Hematopoietic multipotent progenitor cell treated with erythropoietin and hydrocortisone succinate and interleukin-3 and kit ligand, for 4 days (in vitro differentiated cells): ENCODE measurements around the gene ATXN7L3.
"Not testable (repeated sequence)": the region's sequence is repeated elsewhere in the genome, so short reads cannot be mapped to it uniquely, and the experiment has no call there.

ENCODE experiments used
- DNase-seq: peaks from one replicate; pipeline ENCODE4 v3.0.0-alpha.2; 2015

ATXN7L3 gene

GRCh38 chr17:44199553-44200477 is at the start of gene ATXN7L3:
Gene ATXN7L3 (minus strand): TSS chr17:44199884. CDS start chr17:44198070, 1,814 bp downstream.
- DNase-seq, result peak; percentile 100

GRCh38 chr17:44247876-44248736 is 48.4 kb upstream of the ATXN7L3 start:
- no peak for DNase-seq

- DNase-seq, result no peak
Measured at GRCh38 chr17:44247440-44247841, 47.8 kb upstream of the ATXN7L3 start.

GRCh38 chr17:44241106-44241624 is 41.5 kb upstream of the ATXN7L3 start:
- DNase-seq, result peak; percentile 65

- not testable (repeated sequence) for DNase-seq
Measured at GRCh38 chr17:44237886-44238285, 38.2 kb upstream of the ATXN7L3 start.

GRCh38 chr17:44236444-44236991 is 36.8 kb upstream of the ATXN7L3 start:
- peak; percentile 42 for DNase-seq

- no peak for DNase-seq
Measured at GRCh38 chr17:44235583-44235936, 35.9 kb upstream of the ATXN7L3 start.

- DNase-seq, result no peak
Measured at GRCh38 chr17:44233582-44233981, 33.9 kb upstream of the ATXN7L3 start.

- DNase-seq, result no peak
Measured at GRCh38 chr17:44232061-44232460, 32.4 kb upstream of the ATXN7L3 start.

- no peak for DNase-seq
Measured at GRCh38 chr17:44230140-44230539, 30.5 kb upstream of the ATXN7L3 start.

GRCh38 chr17:44229090-44229489 is 29.4 kb upstream of the ATXN7L3 start:
- DNase-seq, result no peak

- DNase-seq, result no peak
Measured at GRCh38 chr17:44223541-44224071, 23.9 kb upstream of the ATXN7L3 start.

- DNase-seq, result peak; percentile 92
Measured at GRCh38 chr17:44222112-44222869, 22.6 kb upstream of the ATXN7L3 start.

- no peak for DNase-seq
Measured at GRCh38 chr17:44221862-44222111, 22.1 kb upstream of the ATXN7L3 start.

GRCh38 chr17:44221084-44221861 is 21.6 kb upstream of the ATXN7L3 start:
- peak; percentile 93 for DNase-seq

- DNase-seq, result peak; percentile 81
Measured at GRCh38 chr17:44220213-44221083, 20.8 kb upstream of the ATXN7L3 start.

- peak; percentile 85 for DNase-seq
Measured at GRCh38 chr17:44219616-44220212, 20.0 kb upstream of the ATXN7L3 start, which contains the start of gene UBTF. Gene UBTF (minus strand): TSS chr17:44219675. CDS start chr17:44218229, 1,446 bp downstream.

- DNase-seq, result peak; percentile 89
Measured at GRCh38 chr17:44219108-44219615, 19.5 kb upstream of the ATXN7L3 start.

GRCh38 chr17:44218344-44219107 is 18.8 kb upstream of the ATXN7L3 start:
- peak; percentile 98 for DNase-seq
